Measurements from ENCODE around the gene DVL1. TPM values are rescaled to one million over a fixed set of nuclear protein-coding genes. Genes with fewer than 3 reads are reported as not detected.
"Not testable (repeated sequence)": the region's sequence is repeated elsewhere in the genome, so short reads cannot be mapped to it uniquely, and the experiment has no call there.

DVL1 gene
- total RNA-seq, 6 experiments from 2014 or later = 73.8 to 96.6 (median 74.5) TPM

DNA sequence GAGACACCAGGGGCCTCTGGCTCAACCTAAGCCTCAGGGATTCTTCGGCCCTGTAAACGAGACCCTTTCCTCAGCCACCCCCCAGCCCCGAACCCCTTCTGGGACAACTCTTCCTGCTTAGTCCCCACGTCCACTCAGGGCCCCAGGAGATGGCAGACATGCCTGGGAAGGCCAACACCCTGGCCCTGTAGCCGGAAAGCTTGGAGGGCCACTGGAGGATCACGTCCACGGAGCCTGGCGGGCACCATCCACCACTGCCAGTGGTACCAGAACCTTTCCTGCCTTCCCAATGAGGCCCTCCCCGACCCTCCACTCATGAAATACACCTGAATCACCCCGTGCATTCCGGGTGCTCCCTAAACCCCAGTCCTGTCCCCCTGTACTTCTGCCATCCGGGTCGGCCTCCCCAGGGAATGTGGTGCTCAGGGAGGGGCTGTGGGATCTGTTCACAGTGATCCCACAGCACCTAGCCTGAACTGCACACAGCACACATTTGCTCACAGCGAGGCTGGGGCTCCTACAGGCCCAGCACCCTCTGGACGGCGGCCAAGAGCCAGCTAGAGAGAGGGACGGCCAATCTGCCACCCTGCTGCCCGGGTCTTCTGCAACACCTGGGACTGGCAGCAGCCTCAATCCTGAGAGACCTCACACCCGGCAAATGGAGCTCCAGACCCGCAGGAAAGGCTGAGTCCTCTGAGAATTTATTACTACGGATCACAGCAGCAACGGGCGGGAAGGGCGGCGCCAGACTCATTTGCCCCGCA, 24.0 kb upstream of the DVL1 start:
- no peak for DNase-seq
- peak overlapping the region; percentile 91 for H3K4me3 Mint-ChIP-seq
- H3K9me3 Mint-ChIP-seq = no peaks in the 10 kb centered on the region
- H3K27ac Mint-ChIP-seq = peak overlapping the region; percentile 48; the same call in 1 of the 2 replicates
- TF ChIP-seq CTCF (IDR thresholded peaks at IDR 0.05) = no peak
- no peaks in the 10 kb centered on the region for H3K27me3 Mint-ChIP-seq (ENCODE audit: insufficient read depth)
- peaks cover 11% of the 10 kb centered on the region; the same call in 1 of the 2 replicates for H3K4me1 Mint-ChIP-seq (ENCODE audit: low read depth)
- no peaks in the 10 kb centered on the region for H3K36me3 Mint-ChIP-seq (ENCODE audit: low read depth)

DNA sequence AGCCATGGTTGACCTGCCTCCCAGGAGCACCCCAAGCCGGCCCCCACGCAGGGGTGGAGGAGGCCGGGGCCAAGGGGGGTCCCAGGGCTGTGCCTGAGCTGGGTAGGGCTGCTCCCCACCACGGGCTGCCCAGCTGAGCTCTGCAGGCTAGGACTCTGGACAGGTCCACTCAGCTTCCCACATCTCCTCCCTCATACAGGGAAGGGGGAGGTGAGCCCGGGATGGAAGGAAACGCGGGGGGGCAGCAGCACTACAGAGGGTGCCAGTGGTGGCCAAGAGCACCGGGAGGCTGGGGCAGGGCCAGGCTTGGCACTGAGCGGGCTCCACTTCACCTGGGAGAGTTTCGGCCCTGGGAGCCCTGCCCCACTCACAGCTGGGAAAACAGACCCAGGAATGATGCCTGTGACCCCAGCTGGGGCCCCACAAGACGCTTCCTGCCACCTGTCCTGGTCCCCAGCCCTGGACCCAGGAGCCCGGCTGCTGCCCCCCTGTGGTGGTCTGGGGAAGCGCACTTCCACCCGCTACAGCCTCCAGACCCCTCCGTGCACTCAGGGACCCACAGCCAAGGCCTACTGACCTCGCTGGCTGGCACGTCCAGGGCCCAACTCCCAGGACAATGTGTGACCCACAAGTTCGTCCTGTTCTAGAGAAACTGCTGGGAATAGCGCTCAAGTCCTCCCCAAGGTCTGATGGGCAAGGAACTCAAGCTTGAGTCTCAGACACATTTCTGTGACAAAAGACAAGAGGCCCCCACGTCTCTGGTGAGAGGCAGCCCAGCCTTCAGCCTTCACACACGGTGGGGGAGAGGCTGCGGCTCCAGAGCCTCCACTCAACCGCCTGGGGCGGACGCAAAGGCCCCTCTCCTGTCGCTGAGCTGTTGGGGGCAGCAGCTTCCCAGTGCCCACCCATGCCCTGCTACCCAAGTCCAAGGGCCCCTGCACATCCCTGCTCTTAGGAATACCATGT, 22.8 kb upstream of the DVL1 start:
- H3K36me3 Mint-ChIP-seq (ENCODE audit: low read depth) = no peaks in the 10 kb centered on the region
- peaks cover 11% of the 10 kb centered on the region; the same call in 1 of the 2 replicates for H3K4me1 Mint-ChIP-seq (ENCODE audit: low read depth)
- H3K27me3 Mint-ChIP-seq (ENCODE audit: insufficient read depth) = no peaks in the 10 kb centered on the region
- peak; percentile 98 for TF ChIP-seq CTCF (IDR thresholded peaks at IDR 0.05)
- no peaks in the 10 kb centered on the region for H3K9me3 Mint-ChIP-seq
- DNase-seq = no peak
- H3K27ac Mint-ChIP-seq = peak overlapping the region; percentile 59; the same call in 1 of the 2 replicates
- no peak overlapping the region; the same call in 1 of the 2 replicates for H3K4me3 Mint-ChIP-seq

DNA sequence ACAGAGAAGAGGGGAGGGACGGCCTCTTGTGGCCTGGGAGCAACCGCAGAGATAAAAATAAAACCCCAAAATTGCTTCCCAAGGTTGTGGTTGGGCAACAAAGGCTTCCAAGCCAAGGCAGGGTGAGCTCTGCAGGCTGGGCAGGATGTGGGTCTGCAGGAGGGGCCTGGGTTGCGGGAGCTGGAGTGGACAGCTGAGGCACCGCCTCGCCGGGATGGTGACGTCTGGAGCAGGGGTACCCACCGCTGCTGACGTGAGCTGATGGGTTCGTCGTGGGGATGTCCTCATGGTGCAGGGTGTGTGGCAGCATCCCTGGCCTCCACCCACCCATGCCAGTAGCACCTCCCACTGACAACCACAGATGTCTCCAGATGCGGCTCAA, 22.1 kb upstream of the DVL1 start:
- no peaks in the 10 kb centered on the region for H3K9me3 Mint-ChIP-seq
- no peaks in the 10 kb centered on the region for H3K27me3 Mint-ChIP-seq (ENCODE audit: insufficient read depth)
- H3K27ac Mint-ChIP-seq = no peak overlapping the region
- peaks cover 11% of the 10 kb centered on the region; the same call in 1 of the 2 replicates for H3K4me1 Mint-ChIP-seq (ENCODE audit: low read depth)
- no peak for TF ChIP-seq CTCF (IDR thresholded peaks at IDR 0.05)
- no peak overlapping the region for H3K4me3 Mint-ChIP-seq
- no peaks in the 10 kb centered on the region for H3K36me3 Mint-ChIP-seq (ENCODE audit: low read depth)
- no peak for DNase-seq

- no peak for DNase-seq
- Mint-ChIP-seq H3K4me3 (no peak overlapping the region), H3K27me3 (ENCODE audit: insufficient read depth) (no peaks in the 10 kb centered on the region), H3K27ac (no peak overlapping the region), H3K4me1 (ENCODE audit: low read depth) (peaks cover 11% of the 10 kb centered on the region; the same call in 1 of the 2 replicates), H3K36me3 (ENCODE audit: low read depth) (no peaks in the 10 kb centered on the region), H3K9me3 (no peaks in the 10 kb centered on the region)
- no peak for TF ChIP-seq CTCF (IDR thresholded peaks at IDR 0.05)
These were observed 21.6 kb upstream of the DVL1 start for GRCh38 chr1:1370771-1371300.

DNA sequence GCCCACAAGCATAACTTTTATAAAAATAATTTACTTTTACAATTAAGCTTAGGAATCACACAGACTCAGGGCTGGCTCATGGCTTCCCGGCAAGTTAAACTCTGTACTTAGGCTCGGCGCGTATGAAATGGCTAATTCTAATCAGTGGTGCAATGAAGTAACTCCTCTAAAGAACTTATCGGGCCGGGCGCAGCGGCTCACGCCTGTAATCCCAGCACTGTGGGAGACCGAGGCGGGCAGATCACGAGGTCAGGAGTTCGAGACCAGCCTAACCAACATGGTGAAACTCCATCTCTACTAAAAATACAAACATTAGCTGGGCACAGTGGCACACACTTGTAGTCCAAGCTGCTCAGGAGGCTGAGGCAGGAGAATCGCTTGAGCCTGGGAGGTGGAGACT, 20.9 kb upstream of the DVL1 start:
- not testable (repeated sequence) for H3K27ac Mint-ChIP-seq; H3K27me3 Mint-ChIP-seq (ENCODE audit: insufficient read depth); H3K4me3 Mint-ChIP-seq; H3K9me3 Mint-ChIP-seq; H3K36me3 Mint-ChIP-seq (ENCODE audit: low read depth); DNase-seq
- H3K4me1 Mint-ChIP-seq (ENCODE audit: low read depth) = peaks cover 11% of the 10 kb centered on the region; the same call in 1 of the 2 replicates
